RWPE1 (cell line): ENCODE data around the gene CUEDC1.

Source experiments
- CTCF ChIA-PET: fragments of 350-600 bp; sonication (Branson Sonifier 250); formaldehyde crosslinking; extraction: SDS; loops from one replicate; lab custom pipeline; 2021; lab: Yijun Ruan, JAX
- POLR2A ChIA-PET: fragments of 400-600 bp; formaldehyde crosslinking; extraction: SDS; loops from one replicate; lab custom pipeline; 2020; ENCODE audit warnings: antibody characterized with exemption; ENCODE audit not compliant: low non-redundant PET; lab: Yijun Ruan, JAX
- DNase-seq: peaks from one replicate; pipeline ENCODE4 v3.0.0; 2012; ENCODE audit warnings: low spot score
- H3K27ac ChIP-seq: fragments of 450-650 bp; 2 replicates; pipeline ENCODE4 v1.5.1; 2017
- CTCF ChIP-seq: fragments of 450-650 bp; conservative IDR thresholded peaks from 2 replicates; pipeline ENCODE4 v1.5.1; 2017; ENCODE audit warnings: low read depth, mild to moderate bottlenecking

CUEDC1 gene

GRCh38 chr17:57894848-57895247 lies 60.4 kb downstream of the CUEDC1 start:
- no peak for DNase-seq

GRCh38 chr17:57892820-57893595 lies 62.2 kb downstream of the CUEDC1 start:
- peak; percentile 79 for DNase-seq
- ChIA-PET POLR2A (interaction anchor here (0.5 to 0.6 kb wide), 3 partner anchors 80 to 110 kb away, joined by 3 to 5 read pairs (median 3); no protein-coding TSS in a partner anchor), CTCF (interaction anchor here (0.5 to 1.2 kb wide), 7 partner anchors 15 to 356 kb away, joined by 3 read pairs; no protein-coding TSS in a partner anchor)
- H3K27ac ChIP-seq = peak overlapping the region; percentile 99
- TF ChIP-seq CTCF = no peak; the same call in 1 of the 2 replicates

More at GRCh38 chr17:57894848-57895247, 60.4 kb downstream of the CUEDC1 start:
- ChIA-PET POLR2A (no interaction called here), CTCF (interaction anchor here (1.3 kb wide), 1 partner anchor 60 kb away, joined by 7 read pairs; the partner anchor contains the start of gene CUEDC1)
- H3K27ac ChIP-seq = peak overlapping the region; percentile 99
- TF ChIP-seq CTCF = no peak

- CTCF ChIA-PET = interaction anchor here (0.5 to 1.2 kb wide), 9 partner anchors 16 to 357 kb away, joined by 3 to 4 read pairs (median 3); partner anchors contain the start of gene CUEDC1
- DNase-seq = peak; percentile 75
- H3K27ac ChIP-seq = peak overlapping the region; percentile 99
- POLR2A ChIA-PET = interaction anchor here (0.6 kb wide), 1 partner anchor 81 kb away, joined by 5 read pairs; no protein-coding TSS in a partner anchor
- peak; percentile 95 for TF ChIP-seq CTCF
Measured at GRCh38 chr17:57892146-57892819, 62.9 kb downstream of the CUEDC1 start.

GRCh38 chr17:57890857-57891232 lies 64.4 kb downstream of the CUEDC1 start:
- DNase-seq = no peak
- ChIA-PET POLR2A (no interaction called here), CTCF (interaction anchor here (0.8 to 1.0 kb wide), 2 partner anchors 74 to 95 kb away, joined by 3 read pairs; no protein-coding TSS in a partner anchor)

GRCh38 chr17:57889892-57890856 lies 65.0 kb downstream of the CUEDC1 start:
- ChIA-PET CTCF (interaction anchor here (0.6 to 1.0 kb wide), 3 partner anchors 23 to 96 kb away, joined by 3 read pairs; no protein-coding TSS in a partner anchor), POLR2A (no interaction called here)

More at GRCh38 chr17:57890857-57891232, 64.4 kb downstream of the CUEDC1 start:
- peak overlapping the region; percentile 99 for H3K27ac ChIP-seq
- TF ChIP-seq CTCF = no peak

More at GRCh38 chr17:57889892-57890856, 65.0 kb downstream of the CUEDC1 start:
- TF ChIP-seq CTCF = no peak
- H3K27ac ChIP-seq = peak overlapping the region; percentile 99
- DNase-seq = peak; percentile 87
